ACHN (cell line): Measurements from ENCODE around the gene PARVA.

Source experiments
- DNase-seq: peaks from one replicate; pipeline ENCODE4 v3.0.0-alpha.2; 2015
- in situ Hi-C: cut with HindIII; loops from 2 replicates; pipeline ENCODE4 v1.10.0; 2017; ENCODE audit warnings: low sequenced_read_pairs, low pct_ligation_motif_present, low pct_unique_long_range_greater_than_20kb

Gene PARVA

DNA sequence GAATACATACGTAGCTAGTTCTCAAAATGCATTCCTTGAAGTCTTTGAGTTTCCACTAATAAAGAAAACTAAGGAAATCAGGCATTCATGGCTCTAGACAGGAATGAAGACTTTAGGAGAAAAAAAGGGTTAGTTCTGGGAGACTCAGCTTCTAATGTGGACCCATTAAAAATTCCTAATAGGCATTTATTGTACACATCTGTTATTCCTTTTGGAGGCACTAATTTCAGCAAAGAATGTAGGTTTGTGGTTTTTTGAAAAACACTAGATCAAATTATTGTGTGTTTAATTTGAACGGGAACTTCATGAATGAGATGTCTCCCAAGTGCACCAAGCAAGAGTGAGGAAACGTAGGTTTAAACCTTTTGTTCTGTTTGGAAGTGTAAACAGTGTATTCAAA, 42.7 kb downstream of the PARVA start:
- in situ Hi-C loops, result no loop called here

DNA sequence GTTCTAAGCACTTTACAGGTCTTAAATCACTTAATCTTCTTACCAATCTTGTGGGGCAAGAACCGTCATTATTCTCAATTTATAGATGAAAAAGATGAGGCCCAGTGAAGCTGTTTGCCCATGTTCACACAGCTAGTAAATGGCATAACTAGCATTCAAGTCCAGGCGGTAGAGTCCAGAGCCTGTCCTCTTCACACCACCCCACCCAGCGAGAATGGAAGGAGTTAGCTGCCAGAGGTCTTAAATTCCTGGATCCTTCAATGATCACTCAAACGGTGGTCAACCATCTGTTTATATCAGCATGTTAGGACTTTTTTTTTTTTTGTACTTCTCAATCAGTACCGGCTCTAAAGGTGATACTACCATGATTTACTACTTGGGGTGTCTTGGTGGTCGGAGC, 43.3 kb downstream of the PARVA start:
- in situ Hi-C loops, result no loop called here
- no peak for DNase-seq

More for the DNA sequence above, 42.7 kb downstream of the PARVA start:
- DNase-seq, result no peak

GRCh38 chr11:12421386-12421785, 44.0 kb downstream of the PARVA start:
- no peak for DNase-seq
- in situ Hi-C loops, result no loop called here

GRCh38 chr11:12426176-12426575, 48.8 kb downstream of the PARVA start:
- DNase-seq, result no peak
- in situ Hi-C loops, result no loop called here

DNA sequence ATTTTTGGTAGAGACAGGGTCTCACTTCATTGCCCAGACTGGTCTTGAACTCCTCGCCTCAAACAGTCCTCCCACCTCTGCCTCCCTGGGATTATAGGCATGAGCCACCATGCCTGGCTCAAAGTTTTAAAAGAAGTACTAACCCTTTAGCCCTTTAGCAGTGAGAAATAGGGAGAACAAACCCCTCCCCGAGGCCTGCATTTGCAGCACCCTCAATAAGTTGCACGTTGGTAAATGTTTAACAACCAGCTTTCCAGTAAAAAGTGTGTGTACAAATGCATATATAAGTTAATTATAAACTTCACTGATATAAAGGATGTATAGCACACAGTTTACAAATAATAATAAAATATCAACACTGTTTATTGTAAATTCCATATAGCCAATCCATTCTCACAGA, 51.8 kb downstream of the PARVA start:
- no peak for DNase-seq
- in situ Hi-C loops, result no loop called here

DNA sequence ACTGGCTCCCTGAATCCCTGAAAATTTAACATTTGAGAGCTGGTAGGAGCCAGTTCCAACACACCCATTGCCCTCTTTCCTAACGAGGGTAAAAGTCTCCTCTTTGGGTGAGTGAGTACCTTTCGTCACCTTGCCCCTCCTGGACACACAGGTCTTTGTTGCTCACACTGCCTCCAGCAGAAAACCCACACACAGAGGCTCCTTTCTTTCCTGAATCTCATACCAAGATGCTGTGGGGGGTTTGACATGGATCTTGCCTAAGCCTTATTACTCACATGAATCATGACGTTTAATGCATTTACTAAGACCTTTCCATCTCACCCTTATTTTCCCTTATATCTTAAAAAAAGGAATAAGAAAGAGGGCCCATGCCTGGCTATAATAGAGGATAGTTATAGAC, 53.0 kb downstream of the PARVA start:
- in situ Hi-C loops, result no loop called here
- DNase-seq, result no peak

- in situ Hi-C loops, result no loop called here
- DNase-seq, result no peak
These were observed 53.7 kb downstream of the PARVA start for GRCh38 chr11:12430954-12431595.

- in situ Hi-C loops, result no loop called here
- DNase-seq, result no peak
These were observed 55.1 kb downstream of the PARVA start for GRCh38 chr11:12432507-12432906.

DNA sequence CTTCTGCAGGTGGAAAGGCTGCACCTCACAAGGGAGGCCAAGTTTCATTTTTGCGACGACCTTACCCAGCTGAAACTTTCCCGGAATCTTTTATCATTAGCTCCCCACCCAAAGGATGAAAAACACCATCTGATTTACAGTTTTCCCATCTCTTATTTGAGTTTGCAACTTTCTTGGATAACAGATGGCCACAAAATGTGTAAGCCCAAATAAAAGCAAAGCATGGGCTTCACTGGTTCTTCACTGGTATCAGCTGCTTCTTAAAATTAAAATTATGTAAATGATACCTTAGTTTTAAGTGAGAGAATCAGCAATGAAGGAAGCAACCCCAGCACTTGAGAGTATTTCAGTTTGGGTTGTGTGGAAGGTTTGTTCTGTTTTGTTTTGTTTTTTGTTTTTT, 55.8 kb downstream of the PARVA start:
- no peak for DNase-seq

GRCh38 chr11:12433571-12434324, 56.4 kb downstream of the PARVA start:
- no peak for DNase-seq
- in situ Hi-C loops, result no loop called here

More for the DNA sequence above, 55.8 kb downstream of the PARVA start:
- in situ Hi-C loops, result no loop called here

DNA sequence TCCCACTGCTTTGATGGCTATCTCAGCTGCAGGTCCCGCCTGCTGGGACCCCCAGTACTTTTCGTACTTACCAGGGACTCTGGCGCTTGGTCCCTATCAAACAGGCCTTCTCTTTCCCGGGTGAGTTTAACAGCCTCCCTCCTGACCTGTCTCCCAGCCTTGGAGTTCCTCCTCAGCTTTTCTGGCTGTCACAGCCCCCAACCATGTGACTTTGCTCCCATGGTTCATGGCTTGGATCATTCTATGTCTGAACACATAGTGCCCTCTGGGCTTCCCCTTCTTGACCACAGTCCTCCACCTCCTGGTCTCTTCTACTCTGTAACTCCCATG, 56.9 kb downstream of the PARVA start:
- no peak for DNase-seq
- in situ Hi-C loops, result no loop called here

- no peak for DNase-seq
- in situ Hi-C loops, result no loop called here
These were observed 57.9 kb downstream of the PARVA start for GRCh38 chr11:12435264-12435663.

GRCh38 chr11:12436266-12436665, 58.9 kb downstream of the PARVA start:
- no peak for DNase-seq
- in situ Hi-C loops, result no loop called here

DNA sequence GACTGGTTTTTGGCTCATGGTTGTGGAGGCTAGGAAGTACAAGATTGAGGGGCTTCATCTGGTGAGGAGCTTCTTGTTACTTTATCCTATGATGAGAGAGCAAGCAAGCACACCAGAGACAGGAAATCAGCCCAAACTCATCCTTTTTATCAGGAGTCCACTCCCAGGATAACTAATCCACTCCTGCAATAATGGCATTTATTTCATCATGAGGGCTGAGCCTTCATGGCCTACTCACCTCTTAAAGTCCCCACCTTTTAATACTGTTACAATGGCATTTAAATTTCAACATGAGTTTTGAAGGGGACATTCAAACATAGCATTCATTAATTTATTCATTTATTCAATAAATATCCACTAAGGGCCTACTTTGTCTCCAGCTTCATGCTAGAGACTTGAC, 60.9 kb downstream of the PARVA start:
- in situ Hi-C loops, result no loop called here

GRCh38 chr11:12439615-12440014, 62.2 kb downstream of the PARVA start:
- in situ Hi-C loops, result no loop called here
- DNase-seq, result no peak

More for the DNA sequence above, 60.9 kb downstream of the PARVA start:
- no peak for DNase-seq

DNA sequence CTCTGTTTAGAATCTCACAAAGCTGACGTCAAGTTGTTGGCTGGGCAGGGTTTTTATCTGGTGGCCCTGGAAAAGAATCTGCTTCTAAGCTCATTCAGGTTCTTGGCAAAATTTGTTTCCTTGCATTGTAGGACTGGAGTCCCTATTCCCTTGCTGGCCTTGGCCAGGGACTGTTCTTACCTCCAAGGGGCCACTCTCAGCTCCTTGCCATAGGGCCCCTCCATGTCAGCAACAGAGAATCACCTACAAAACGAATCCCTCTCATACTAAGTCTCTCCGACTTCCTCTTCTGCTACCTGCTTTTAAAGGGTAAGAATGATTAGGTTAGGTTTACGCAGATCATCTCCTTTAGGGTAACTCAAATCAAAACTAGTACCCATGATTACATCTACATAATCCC, 63.2 kb downstream of the PARVA start:
- in situ Hi-C loops, result no loop called here
- no peak for DNase-seq

- no peak for DNase-seq
- in situ Hi-C loops, result no loop called here
These were observed 64.0 kb downstream of the PARVA start for GRCh38 chr11:12441231-12441861.

- DNase-seq, result no peak
- in situ Hi-C loops, result no loop called here
These were observed 67.2 kb downstream of the PARVA start for GRCh38 chr11:12444601-12445000.

DNA sequence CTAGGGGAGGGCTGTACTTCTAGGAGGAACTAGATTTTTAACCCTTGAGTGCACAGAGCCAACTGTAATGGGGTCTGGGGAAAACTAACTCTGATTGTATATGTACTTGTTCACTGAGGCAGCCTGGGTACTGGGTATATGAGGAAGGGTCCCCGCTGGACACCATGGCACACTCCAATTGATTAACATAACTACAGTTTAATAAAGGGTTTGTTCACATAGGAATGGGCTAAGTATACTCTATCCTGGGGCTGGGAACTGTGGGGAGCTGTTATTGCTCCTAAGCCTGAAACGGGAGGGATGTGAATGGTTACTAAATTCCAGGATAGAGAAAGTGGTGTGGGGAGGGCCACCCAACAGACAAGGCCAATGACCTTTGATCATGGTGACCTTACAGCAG, 67.6 kb downstream of the PARVA start:
- in situ Hi-C loops, result no loop called here
- no peak for DNase-seq

DNA sequence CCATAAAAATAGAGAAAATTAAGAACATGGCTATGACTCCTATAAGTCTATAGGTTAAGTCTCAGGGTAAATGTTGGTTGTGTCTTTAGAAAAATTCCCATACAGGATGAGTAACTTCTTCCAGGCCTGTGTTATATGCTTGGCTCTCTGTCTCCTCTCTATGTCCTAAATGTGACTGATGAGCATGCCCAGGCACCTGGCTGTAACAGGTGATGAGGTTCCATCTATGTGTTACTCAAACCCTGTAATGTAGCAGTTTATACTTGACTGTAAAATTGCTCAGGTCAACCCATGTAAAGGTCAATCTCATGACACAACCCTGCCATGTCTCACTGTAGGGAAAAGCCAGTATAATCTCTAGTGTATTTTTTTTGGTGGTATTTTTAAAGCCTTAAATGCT, 69.5 kb downstream of the PARVA start:
- no peak for DNase-seq
- in situ Hi-C loops, result no loop called here
